CD4-positive, alpha-beta T cell treated with Interleukin-2 at 100 ng/mL for 4 hours (primary cell): ENCODE data around the gene KCNK2.

Experiments used
- DNase-seq: peaks from one replicate; pipeline ENCODE4 v3.0.0-alpha.2; 2020; ENCODE audit warnings: low spot score

Gene KCNK2

GRCh38 chr1:215256936-215257679, 174.6 kb downstream of the KCNK2 start:
- DNase-seq, result no peak

GRCh38 chr1:215260711-215261110, 178.2 kb downstream of the KCNK2 start:
- no peak for DNase-seq

GRCh38 chr1:215262106-215262505, 179.6 kb downstream of the KCNK2 start:
- no peak for DNase-seq

- DNase-seq, result no peak
Observed at GRCh38 chr1:215263636-215264035, 181.1 kb downstream of the KCNK2 start.

GRCh38 chr1:215264649-215265048, 182.1 kb downstream of the KCNK2 start:
- no peak for DNase-seq

- no peak for DNase-seq
Observed at GRCh38 chr1:215267495-215267894, 185.0 kb downstream of the KCNK2 start.

- DNase-seq, result no peak
Observed at GRCh38 chr1:215269955-215270354, 187.4 kb downstream of the KCNK2 start.

- DNase-seq, result no peak
Observed at GRCh38 chr1:215273838-215274516, 191.4 kb downstream of the KCNK2 start.

GRCh38 chr1:215276582-215276981, 194.0 kb downstream of the KCNK2 start:
- no peak for DNase-seq

- no peak for DNase-seq
Observed at GRCh38 chr1:215277532-215277931, 195.0 kb downstream of the KCNK2 start.

GRCh38 chr1:215279682-215280081, 197.1 kb downstream of the KCNK2 start:
- DNase-seq, result no peak

GRCh38 chr1:215282557-215282956, 200.0 kb downstream of the KCNK2 start:
- no peak for DNase-seq

- DNase-seq, result no peak
Observed at GRCh38 chr1:215285013-215285800, 202.7 kb downstream of the KCNK2 start.
